NCI-H187 treated with DMSO at 0.1 percent for 48 hours (cell line): ENCODE results near the gene NDE1.
"Not testable (repeated sequence)": the region's sequence is repeated elsewhere in the genome, so short reads cannot be mapped to it uniquely, and the experiment has no call there.

ENCODE experiments used
- DNase-seq: peaks from one replicate; lab custom pipeline; 2025; lab: John Stamatoyannopoulos, UW

NDE1 gene

DNA sequence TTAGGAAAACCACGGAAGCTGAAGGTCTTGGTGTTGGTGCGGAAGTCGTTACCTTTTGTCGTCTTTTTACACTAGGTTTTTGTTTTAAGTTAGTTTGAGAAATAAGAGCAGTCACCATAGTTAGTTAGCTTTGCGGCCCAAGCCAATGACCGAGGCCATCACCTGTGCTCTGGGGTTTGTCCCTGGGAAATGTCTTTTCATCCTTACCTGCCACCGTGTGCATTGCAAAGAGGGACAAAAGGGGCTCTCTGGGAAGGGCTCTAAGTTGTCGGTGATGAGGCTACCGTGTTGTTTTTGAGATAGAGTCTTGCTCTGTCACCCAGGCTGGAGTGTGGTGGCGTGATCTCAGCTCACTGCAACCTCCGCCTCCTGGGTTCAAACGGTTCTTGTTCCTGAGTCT lies 49.8 kb downstream of the NDE1 start:
- DNase-seq = no peak

DNA sequence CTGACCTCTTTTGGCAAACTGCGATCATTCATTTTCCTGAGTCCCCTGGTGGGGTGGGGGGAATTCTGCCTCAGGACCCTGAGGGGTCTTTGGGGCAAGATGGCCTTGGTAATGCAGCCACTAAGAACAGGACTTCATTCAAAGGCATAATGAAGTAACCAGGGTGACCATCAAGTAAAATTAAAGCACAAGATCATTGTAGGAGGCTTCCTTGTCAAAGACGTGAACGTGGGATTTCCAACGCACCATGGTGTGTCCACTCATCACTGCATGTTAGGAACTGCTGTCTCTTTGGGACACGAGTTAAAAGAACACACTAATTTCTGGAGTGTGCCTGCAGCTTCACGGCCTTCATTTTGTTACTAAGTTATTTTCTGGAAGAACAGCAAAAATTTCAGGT lies 51.3 kb downstream of the NDE1 start:
- no peak for DNase-seq

DNA sequence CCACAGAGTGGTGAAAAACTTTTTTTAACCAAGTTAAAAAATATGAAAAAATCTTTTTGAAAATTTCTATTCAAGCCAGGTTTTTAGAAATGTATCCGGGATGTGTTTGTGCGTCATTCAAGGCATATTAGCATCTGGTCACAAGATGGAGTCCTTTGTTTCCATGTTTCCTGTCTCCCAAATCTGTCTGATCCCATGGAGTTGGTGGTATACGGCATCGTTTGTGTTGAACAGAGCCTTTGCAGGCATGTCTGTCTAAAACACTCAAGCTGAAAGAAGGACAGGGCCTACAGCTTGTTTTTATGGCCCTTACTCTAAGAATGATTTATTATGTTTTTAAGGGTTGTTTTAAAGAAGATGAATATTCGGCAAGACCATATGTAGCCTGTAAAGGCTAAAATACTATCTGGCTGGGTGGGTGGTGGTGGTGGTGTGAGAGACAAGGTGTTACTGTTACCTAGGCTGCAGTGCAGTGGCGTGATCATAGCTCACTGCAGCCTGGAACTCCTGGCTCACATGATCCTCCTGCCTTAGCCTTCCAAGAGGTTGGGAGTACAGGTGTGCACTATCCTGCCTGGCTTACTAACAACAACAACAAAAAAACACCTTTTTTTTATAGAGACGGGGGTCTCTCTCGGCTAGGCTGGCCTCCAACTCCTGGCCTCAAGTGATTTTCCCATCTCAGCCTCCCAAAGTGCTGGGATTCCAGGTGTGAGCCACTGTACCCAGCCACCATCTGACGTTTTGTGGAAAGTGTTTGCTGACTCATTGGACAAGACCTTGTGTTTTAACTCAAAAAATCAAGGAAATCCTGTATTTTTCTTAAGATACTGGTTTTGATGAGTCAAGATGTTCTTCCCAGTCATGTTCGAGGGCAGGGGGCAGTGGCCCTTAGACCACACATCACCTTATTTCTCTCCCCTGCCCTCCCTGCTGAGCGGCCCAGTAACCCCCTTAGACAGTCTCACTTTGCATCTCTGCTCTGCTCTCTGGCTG lies 52.2 kb downstream of the NDE1 start:
- DNase-seq = no peak

- no peak for DNase-seq
Observed at GRCh38 chr16:15703029-15703736, 53.1 kb downstream of the NDE1 start.

DNA sequence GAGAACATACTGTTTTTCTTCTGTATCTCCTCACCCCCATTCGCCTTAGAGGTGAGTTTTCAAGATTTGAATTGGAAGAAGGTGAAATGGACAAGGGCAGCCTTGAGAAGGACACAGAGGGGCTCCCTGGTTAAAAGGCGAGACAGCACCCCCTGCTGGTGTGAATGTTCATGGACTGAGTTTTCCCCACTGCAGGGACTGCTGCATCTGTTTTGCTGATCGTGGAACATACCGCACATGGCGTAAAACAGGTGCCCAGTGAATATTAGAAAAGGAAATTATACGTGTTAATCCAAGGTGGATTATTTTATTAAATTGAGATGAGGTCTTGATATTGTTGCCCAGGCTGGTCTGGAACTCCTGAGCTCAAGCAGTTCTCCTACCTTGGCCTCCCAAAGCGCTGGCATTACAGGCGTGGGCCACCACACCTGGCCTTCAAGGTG lies 54.5 kb downstream of the NDE1 start:
- no peak for DNase-seq

- no peak for DNase-seq
Observed at GRCh38 chr16:15705064-15705565, 55.1 kb downstream of the NDE1 start.

DNA sequence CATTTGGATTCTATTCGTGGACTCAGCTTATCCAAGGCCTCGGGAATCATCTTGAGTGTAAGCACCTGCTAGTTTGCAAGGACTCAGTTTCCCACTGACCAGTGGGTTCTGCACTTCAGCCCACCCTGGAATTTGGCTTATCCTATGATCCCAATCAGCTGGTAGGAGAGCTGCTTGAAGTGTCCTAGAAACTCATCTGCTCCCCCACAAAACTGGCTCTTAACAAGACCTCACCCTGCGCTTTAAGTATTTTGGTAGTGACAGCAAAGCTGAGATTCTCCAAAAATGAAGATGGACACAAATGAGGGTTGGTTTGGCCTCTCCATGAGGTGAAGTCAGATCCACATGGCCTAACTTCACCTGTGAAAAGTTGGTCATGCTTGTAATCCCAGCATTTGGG lies 57.3 kb downstream of the NDE1 start:
- no peak for DNase-seq

DNA sequence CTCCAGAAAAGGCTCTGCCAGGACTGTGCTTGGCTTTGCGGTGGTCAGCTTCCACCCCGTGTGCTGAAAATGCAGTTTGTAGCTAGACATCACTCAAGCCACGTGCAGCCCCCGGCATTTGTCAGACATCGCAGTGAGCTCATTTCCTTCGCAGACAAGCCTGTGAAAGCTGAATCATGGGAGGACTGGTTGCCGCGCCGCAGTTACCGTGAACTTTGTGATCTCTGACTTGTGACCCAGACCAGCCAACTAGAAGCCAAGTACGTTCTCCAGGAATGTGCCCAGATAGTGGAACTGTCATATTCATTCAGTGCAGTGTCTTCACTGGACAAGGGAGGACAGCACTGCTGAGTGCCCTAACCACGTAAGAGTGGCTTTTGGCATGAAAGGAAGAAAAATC lies 58.1 kb downstream of the NDE1 start:
- no peak for DNase-seq

DNA sequence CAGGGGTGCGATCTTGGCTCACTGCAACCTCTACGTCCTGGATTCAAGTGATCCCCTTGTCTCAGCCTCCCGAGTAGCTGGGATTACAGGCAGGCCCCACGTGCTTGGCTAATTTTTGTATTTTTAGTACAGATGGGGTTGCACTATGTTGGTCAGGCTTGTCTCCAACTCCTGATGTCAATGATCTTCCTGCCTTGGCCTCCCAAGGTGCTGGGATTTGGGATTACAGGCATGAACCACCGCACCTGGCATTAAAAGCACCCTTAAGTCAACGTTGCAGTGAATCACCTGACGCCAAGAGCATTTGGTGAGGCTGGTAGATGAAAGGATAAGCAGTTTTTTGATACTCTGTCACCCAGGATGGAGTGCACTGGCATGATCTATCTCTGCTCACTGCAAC lies 59.0 kb downstream of the NDE1 start:
- DNase-seq = no peak

GRCh38 chr16:15714393-15715172 lies 64.5 kb downstream of the NDE1 start:
- DNase-seq = no peak

GRCh38 chr16:15715221-15715620 lies 65.2 kb downstream of the NDE1 start:
- DNase-seq = no peak

DNA sequence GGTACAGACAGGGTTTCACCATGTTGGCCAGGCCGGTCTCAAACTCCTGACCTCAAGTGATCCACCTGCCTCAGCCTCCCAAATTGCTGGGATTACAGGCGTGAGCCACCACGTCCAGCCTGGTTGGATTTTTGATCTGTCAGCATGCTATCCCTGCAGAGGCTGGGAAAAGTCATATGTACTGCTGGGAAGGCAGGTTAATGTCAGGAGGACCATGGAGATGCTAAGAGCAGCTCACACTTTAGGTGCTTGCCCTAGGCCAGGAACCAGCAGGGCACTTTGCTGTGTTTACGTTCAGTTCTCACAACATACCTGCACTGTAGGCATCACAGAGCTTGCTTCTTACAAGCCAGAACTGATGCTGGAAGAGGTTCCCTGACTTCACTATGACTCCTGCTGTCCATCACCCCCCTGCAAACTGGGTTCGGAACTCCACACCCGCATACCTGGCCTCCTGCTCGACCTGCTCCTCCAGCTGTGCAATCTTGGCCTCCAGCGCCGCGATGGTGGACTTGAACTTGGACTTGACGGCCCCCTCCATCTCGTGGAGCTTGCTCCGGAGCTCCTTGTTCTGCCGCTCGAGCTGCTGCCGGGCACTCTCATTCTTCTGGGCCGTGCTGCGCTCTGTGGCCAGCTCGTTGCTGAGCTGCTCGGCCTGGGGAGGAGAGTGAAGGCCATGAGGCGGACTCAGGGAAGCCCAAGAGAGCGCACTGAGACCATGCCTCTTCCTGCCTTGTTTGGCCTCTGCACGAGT lies 66.8 kb downstream of the NDE1 start:
- no peak for DNase-seq

- no peak for DNase-seq
Observed at GRCh38 chr16:15721018-15721417, 71.0 kb downstream of the NDE1 start.

GRCh38 chr16:15723808-15724207 lies 73.8 kb downstream of the NDE1 start:
- no peak for DNase-seq

DNA sequence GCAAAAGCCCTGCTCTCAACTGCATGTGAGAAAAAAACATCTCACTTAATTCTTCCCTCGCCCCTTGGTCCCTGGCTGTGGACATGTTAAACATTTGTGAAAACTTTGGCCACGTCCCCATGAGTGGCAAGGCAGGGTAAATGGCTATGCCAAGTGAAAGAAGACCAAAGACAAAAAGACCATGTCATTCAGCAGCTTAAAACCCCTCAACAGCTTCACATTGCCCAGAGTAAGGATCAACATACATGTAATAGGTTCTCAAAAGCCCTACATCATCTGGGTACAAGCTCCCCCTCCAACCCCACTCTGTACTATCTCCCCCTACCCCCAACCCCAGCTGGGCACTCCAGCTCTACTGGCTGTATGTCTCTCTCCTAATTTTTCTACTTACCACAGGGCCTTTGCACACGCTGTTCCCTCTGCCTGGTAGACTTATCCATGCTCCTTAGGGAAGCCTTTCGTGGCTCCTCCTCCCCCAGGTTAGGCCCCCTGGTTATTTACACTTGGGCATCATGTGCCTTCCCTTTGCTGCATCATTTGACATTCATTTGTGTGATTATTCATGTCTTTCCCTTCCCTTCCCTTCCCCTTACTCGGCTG lies 75.7 kb downstream of the NDE1 start:
- DNase-seq = no peak

- DNase-seq = no peak
Observed at GRCh38 chr16:15726715-15727114, 76.7 kb downstream of the NDE1 start.

- DNase-seq = not testable (repeated sequence)
Observed at GRCh38 chr16:15727697-15728096, 77.7 kb downstream of the NDE1 start.

GRCh38 chr16:15729152-15729551 lies 79.1 kb downstream of the NDE1 start:
- no peak for DNase-seq

DNA sequence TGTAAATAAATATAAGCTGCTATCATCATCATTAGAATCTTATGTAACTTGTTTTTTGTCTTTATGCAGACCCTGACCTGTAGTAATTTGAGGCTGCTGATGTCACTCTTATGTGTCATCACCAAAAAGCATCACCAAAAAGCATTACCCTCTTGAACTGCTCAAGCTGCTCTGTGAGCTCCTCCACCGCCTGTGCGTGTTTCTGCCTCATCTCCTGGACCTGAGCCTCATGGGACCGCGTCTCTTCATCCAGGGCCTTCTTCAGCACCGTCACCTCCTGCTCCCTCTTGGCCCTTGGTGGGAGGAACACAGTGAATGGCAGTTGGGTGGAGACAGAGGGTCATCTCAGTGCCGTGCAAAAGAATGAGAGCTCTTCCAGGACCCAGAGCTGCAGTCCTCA lies 82.4 kb downstream of the NDE1 start:
- DNase-seq = no peak

DNA sequence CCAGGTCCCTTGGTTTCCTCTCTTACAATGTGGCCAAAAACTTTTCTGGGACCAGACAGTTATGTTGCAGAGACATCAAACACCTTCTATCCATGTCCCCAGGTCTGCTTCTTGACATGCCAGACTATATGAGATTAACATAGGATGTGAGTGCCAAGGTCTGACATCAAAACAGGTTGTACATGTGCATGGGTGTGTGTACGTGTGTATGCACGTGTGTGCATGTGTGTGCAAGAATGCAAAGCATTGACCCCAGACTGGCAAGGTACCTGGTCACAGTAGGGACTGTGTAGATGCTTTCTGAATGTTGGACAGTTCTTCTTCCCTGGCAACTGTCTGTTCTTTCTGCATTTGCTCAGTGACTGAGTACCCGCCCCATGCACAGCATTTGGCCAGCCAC lies 85.6 kb downstream of the NDE1 start:
- DNase-seq = no peak

- DNase-seq = no peak
Observed at GRCh38 chr16:15736529-15736928, 86.5 kb downstream of the NDE1 start.
